Mesothelial cell of epicardium (in vitro differentiated cells): Measurements from ENCODE around the gene LAMA3. TPM values are rescaled to one million over a fixed set of nuclear protein-coding genes. Genes with fewer than 3 reads are reported as not detected.

ENCODE experiments used
- DNase-seq, 2 experiments: peaks; one replicate each; pipeline ENCODE4 v3.0.0; 2021; ENCODE audit warnings: low spot score in 2 of 2; ENCODE audit not compliant: unreplicated experiment in 2 of 2
- H3K27ac Mint-ChIP-seq: 2 replicates; pipeline ENCODE4 v1.8.0; 2021; ENCODE audit warnings: mixed read lengths
- H3K27me3 Mint-ChIP-seq: 2 replicates; pipeline ENCODE4 v1.8.0; 2021; ENCODE audit warnings: low read depth, mixed read lengths
- H3K36me3 Mint-ChIP-seq: 2 replicates; pipeline ENCODE4 v1.8.0; 2021; ENCODE audit warnings: mixed read lengths
- H3K4me1 Mint-ChIP-seq: 2 replicates; pipeline ENCODE4 v1.8.0; 2021; ENCODE audit warnings: mixed read lengths
- H3K4me3 Mint-ChIP-seq: 2 replicates; pipeline ENCODE4 v1.8.0; 2021; ENCODE audit warnings: mild to moderate bottlenecking, moderate library complexity, mixed read lengths
- H3K9me3 Mint-ChIP-seq: 2 replicates; pipeline ENCODE4 v1.8.0; 2021; ENCODE audit warnings: mixed read lengths
- CTCF ChIP-seq: fragments of 200-600 bp; sonication (generic); IDR thresholded peaks from one replicate; pipeline ENCODE4 v1.5.0; 2021; ENCODE audit warnings: antibody characterized with exemption; ENCODE audit not compliant: unreplicated experiment
- total RNA-seq: library from RNA; stranded (reverse); gene quantifications from 3 replicates; pipeline ENCODE4 v1.2.1, GENCODE V29; 2021

LAMA3 gene
- total RNA-seq, 1 donor from 2014 or later: 6.7 TPM

GRCh38 chr18:23903971-23904370 lies 214.7 kb downstream of the LAMA3 start:
- Mint-ChIP-seq H3K9me3 (no peaks in the 10 kb centered on the region), H3K36me3 (no peaks in the 10 kb centered on the region), H3K27me3 (peaks cover 6% of the 10 kb centered on the region), H3K27ac (no peak overlapping the region), H3K4me1 (peaks cover 6% of the 10 kb centered on the region), H3K4me3 (no peak overlapping the region)
- TF ChIP-seq CTCF: no peak
- DNase-seq: no peak

DNA sequence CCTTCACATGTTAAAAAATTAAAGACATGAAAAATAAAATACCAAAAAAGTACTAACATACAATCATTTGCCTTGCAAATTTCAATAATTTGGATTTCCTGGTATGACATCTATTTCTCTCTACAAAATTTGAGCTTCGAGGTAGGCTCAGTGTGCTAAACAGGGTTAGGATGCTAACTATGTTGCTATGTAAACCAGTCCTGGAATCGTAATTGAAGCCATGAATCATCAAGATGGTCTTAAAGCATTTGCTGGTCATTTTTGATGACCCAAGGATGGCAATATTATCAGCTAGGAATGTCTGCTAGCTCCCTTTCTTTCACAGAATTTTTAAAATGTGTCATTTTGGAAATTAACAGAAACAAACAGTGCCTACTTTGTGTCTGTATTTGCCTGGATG lies 217.4 kb downstream of the LAMA3 start:
- H3K9me3 Mint-ChIP-seq: no peaks in the 10 kb centered on the region
- H3K4me1 Mint-ChIP-seq: no peaks in the 10 kb centered on the region
- no peak overlapping the region for H3K4me3 Mint-ChIP-seq
- DNase-seq: no peak
- no peaks in the 10 kb centered on the region for H3K36me3 Mint-ChIP-seq
- TF ChIP-seq CTCF: no peak
- H3K27me3 Mint-ChIP-seq: peaks cover 4% of the 10 kb centered on the region
- H3K27ac Mint-ChIP-seq: no peak overlapping the region

- no peak for TF ChIP-seq CTCF
- Mint-ChIP-seq H3K9me3 (no peaks in the 10 kb centered on the region), H3K27ac (no peak overlapping the region), H3K4me3 (no peak overlapping the region), H3K27me3 (peaks cover 4% of the 10 kb centered on the region), H3K4me1 (no peaks in the 10 kb centered on the region), H3K36me3 (no peaks in the 10 kb centered on the region)
- no peak for DNase-seq
Measured at GRCh38 chr18:23908827-23909226, 219.6 kb downstream of the LAMA3 start.

DNA sequence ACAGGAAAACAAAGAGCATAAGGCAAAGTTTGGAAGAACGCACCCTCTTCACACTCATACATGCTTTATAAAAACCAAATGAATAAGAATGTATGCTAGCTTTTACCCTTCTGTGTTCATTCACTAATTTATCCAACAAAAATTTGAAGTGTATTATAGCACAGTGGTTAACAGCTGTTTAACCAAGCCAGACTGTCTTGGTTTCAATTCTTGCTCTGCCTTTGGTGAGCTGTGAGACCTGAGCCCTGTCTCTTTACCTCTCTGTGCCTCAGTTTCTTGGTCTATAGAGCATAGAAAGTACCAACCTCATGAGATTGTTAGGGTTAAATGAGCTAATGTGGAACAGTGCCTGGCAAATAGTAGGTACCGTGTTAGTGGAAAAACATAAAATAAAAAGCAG lies 220.8 kb downstream of the LAMA3 start:
- no peak for TF ChIP-seq CTCF

GRCh38 chr18:23912356-23912755 lies 223.1 kb downstream of the LAMA3 start:
- Mint-ChIP-seq H3K27ac (no peak overlapping the region), H3K4me1 (no peaks in the 10 kb centered on the region), H3K4me3 (no peak overlapping the region), H3K9me3 (no peaks in the 10 kb centered on the region), H3K27me3 (peaks cover 4% of the 10 kb centered on the region), H3K36me3 (no peaks in the 10 kb centered on the region)
- no peak for DNase-seq
- no peak for TF ChIP-seq CTCF

More for the DNA sequence above, 220.8 kb downstream of the LAMA3 start:
- DNase-seq: no peak
- Mint-ChIP-seq H3K36me3 (no peaks in the 10 kb centered on the region), H3K9me3 (no peaks in the 10 kb centered on the region), H3K27me3 (peaks cover 4% of the 10 kb centered on the region), H3K27ac (no peak overlapping the region), H3K4me3 (no peak overlapping the region), H3K4me1 (no peaks in the 10 kb centered on the region)

DNA sequence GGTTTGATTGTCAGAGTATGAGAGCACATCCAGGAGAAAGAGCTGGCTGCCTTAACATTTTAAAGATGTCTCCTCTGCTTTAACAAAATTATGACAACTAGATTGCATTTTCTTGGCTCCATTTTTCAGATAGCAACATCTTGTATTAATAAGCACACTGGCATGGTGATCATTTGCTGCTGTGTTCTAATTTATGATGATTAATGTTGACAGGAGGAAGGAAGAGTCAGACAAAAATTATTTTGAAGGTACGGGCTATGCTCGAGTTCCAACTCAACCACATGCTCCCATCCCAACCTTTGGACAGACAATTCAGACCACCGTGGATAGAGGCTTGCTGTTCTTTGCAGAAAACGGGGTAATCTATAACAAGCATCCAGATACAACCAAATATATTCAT lies 227.1 kb downstream of the LAMA3 start:
- H3K36me3 Mint-ChIP-seq: no peaks in the 10 kb centered on the region
- no peak for TF ChIP-seq CTCF
- no peak overlapping the region for H3K27ac Mint-ChIP-seq
- H3K9me3 Mint-ChIP-seq: no peaks in the 10 kb centered on the region
- H3K4me3 Mint-ChIP-seq: no peak overlapping the region
- peaks cover 5% of the 10 kb centered on the region for H3K4me1 Mint-ChIP-seq
- DNase-seq: no peak
- peaks cover 19% of the 10 kb centered on the region for H3K27me3 Mint-ChIP-seq
